ENCODE results near the gene EPHB2. TPM values are rescaled to one million over a fixed set of nuclear protein-coding genes. Genes with fewer than 3 reads are reported as not detected.
"Not testable (repeated sequence)": the region's sequence is repeated elsewhere in the genome, so short reads cannot be mapped to it uniquely, and the experiment has no call there.

EPHB2 gene
- total and polyA plus RNA-seq, 9 donors = 10.7 to 31.7 (median 20.4) TPM

GRCh38 chr1:22704440-22705067 is 6.1 kb upstream of the EPHB2 start:
- Histone ChIP-seq H3K4me3 (ENCODE audit: low read length) (no peak overlapping the region), H3K27me3 (ENCODE audit: control insufficient read depth, insufficient read depth, low read length) (peaks cover 9% of the 10 kb centered on the region), H3K4me1 (ENCODE audit: control insufficient read depth, insufficient read depth, low read length) (peaks cover 9% of the 10 kb centered on the region), H3K9me3 (replicated peaks; ENCODE audit: control insufficient read depth, low read depth, low read length) (no peaks in the 10 kb centered on the region), H3K27ac (ENCODE audit: low read length) (no peak overlapping the region), H3K36me3 (ENCODE audit: control insufficient read depth, insufficient read depth, low read length) (no peaks in the 10 kb centered on the region)
- 40% methylated on average over 1 of the region's 2 CpGs for WGBS (ENCODE audit: insufficient coverage)
- DNase-seq = peak; percentile 92

GRCh38 chr1:22705586-22705985 is 5.1 kb upstream of the EPHB2 start:
- H3K4me1 ChIP-seq (ENCODE audit: control insufficient read depth, insufficient read depth, low read length) = peaks cover 15% of the 10 kb centered on the region
- DNase-seq = no peak
- no peaks in the 10 kb centered on the region for H3K9me3 ChIP-seq (replicated peaks; ENCODE audit: control insufficient read depth, low read depth, low read length)
- no peak overlapping the region for H3K27ac ChIP-seq (ENCODE audit: low read length)
- peaks cover 15% of the 10 kb centered on the region for H3K27me3 ChIP-seq (ENCODE audit: control insufficient read depth, insufficient read depth, low read length)
- H3K36me3 ChIP-seq (ENCODE audit: control insufficient read depth, insufficient read depth, low read length) = no peaks in the 10 kb centered on the region
- H3K4me3 ChIP-seq (ENCODE audit: low read length) = no peak overlapping the region

- not testable (repeated sequence) for H3K4me3 ChIP-seq (ENCODE audit: low read length); H3K27ac ChIP-seq (ENCODE audit: low read length); H3K9me3 ChIP-seq (replicated peaks; ENCODE audit: control insufficient read depth, low read depth, low read length); H3K36me3 ChIP-seq (ENCODE audit: control insufficient read depth, insufficient read depth, low read length); DNase-seq
- peaks cover 15% of the 10 kb centered on the region for H3K4me1 ChIP-seq (ENCODE audit: control insufficient read depth, insufficient read depth, low read length)
- WGBS (ENCODE audit: insufficient coverage) = 100% methylated on average over 1 of the region's 4 CpGs
- peaks cover 15% of the 10 kb centered on the region for H3K27me3 ChIP-seq (ENCODE audit: control insufficient read depth, insufficient read depth, low read length)
These were observed 4.5 kb upstream of the EPHB2 start for GRCh38 chr1:22706100-22706499.

GRCh38 chr1:22708777-22709176 is 1.9 kb upstream of the EPHB2 start:
- no peaks in the 10 kb centered on the region for H3K9me3 ChIP-seq (replicated peaks; ENCODE audit: control insufficient read depth, low read depth, low read length)
- no peak overlapping the region for H3K27ac ChIP-seq (ENCODE audit: low read length)
- H3K27me3 ChIP-seq (ENCODE audit: control insufficient read depth, insufficient read depth, low read length) = peaks cover 35% of the 10 kb centered on the region
- H3K4me3 ChIP-seq (ENCODE audit: low read length) = no peak overlapping the region
- peaks cover 36% of the 10 kb centered on the region for H3K4me1 ChIP-seq (ENCODE audit: control insufficient read depth, insufficient read depth, low read length)
- H3K36me3 ChIP-seq (ENCODE audit: control insufficient read depth, insufficient read depth, low read length) = no peaks in the 10 kb centered on the region
- DNase-seq = no peak

GRCh38 chr1:22709227-22709626 is 1.4 kb upstream of the EPHB2 start:
- Histone ChIP-seq H3K27me3 (ENCODE audit: control insufficient read depth, insufficient read depth, low read length) (peaks cover 36% of the 10 kb centered on the region), H3K9me3 (replicated peaks; ENCODE audit: control insufficient read depth, low read depth, low read length) (no peaks in the 10 kb centered on the region), H3K27ac (ENCODE audit: low read length) (no peak overlapping the region), H3K4me3 (ENCODE audit: low read length) (no peak overlapping the region), H3K36me3 (ENCODE audit: control insufficient read depth, insufficient read depth, low read length) (no peaks in the 10 kb centered on the region), H3K4me1 (ENCODE audit: control insufficient read depth, insufficient read depth, low read length) (peaks cover 36% of the 10 kb centered on the region)
- no CpG with 5 or more reads among the region's 3 CpGs for WGBS (ENCODE audit: insufficient coverage)
- DNase-seq = no peak

GRCh38 chr1:22709891-22710700 is 543 bp upstream of the EPHB2 start:
- Histone ChIP-seq H3K4me3 (ENCODE audit: low read length) (peak overlapping the region; percentile 31), H3K9me3 (replicated peaks; ENCODE audit: control insufficient read depth, low read depth, low read length) (no peaks in the 10 kb centered on the region), H3K36me3 (ENCODE audit: control insufficient read depth, insufficient read depth, low read length) (no peaks in the 10 kb centered on the region), H3K27ac (ENCODE audit: low read length) (no peak overlapping the region), H3K4me1 (ENCODE audit: control insufficient read depth, insufficient read depth, low read length) (peaks cover 33% of the 10 kb centered on the region), H3K27me3 (ENCODE audit: control insufficient read depth, insufficient read depth, low read length) (peaks cover 39% of the 10 kb centered on the region)
- DNase-seq = peak; percentile 89
- 0% methylated on average over 40 of the region's 50 CpGs for WGBS (ENCODE audit: insufficient coverage)

GRCh38 chr1:22711071-22711470 is 432 bp downstream of the EPHB2 start:
- no peak overlapping the region for H3K4me3 ChIP-seq (ENCODE audit: low read length)

GRCh38 chr1:22711591-22712501 is 1.2 kb downstream of the EPHB2 start:
- 9% methylated on average over 49 of the region's 53 CpGs for WGBS (ENCODE audit: insufficient coverage)

More at GRCh38 chr1:22711071-22711470, 432 bp downstream of the EPHB2 start:
- DNase-seq = no peak
- Histone ChIP-seq H3K27me3 (ENCODE audit: control insufficient read depth, insufficient read depth, low read length) (peaks cover 39% of the 10 kb centered on the region), H3K36me3 (ENCODE audit: control insufficient read depth, insufficient read depth, low read length) (no peaks in the 10 kb centered on the region), H3K27ac (ENCODE audit: low read length) (no peak overlapping the region), H3K9me3 (replicated peaks; ENCODE audit: control insufficient read depth, low read depth, low read length) (no peaks in the 10 kb centered on the region), H3K4me1 (ENCODE audit: control insufficient read depth, insufficient read depth, low read length) (peaks cover 33% of the 10 kb centered on the region)
- WGBS (ENCODE audit: insufficient coverage) = under 1% methylated on average over 39 of the region's 60 CpGs

GRCh38 chr1:22712502-22713271 is 2.0 kb downstream of the EPHB2 start:
- H3K27ac ChIP-seq (ENCODE audit: low read length) = no peak overlapping the region
- no peaks in the 10 kb centered on the region for H3K9me3 ChIP-seq (replicated peaks; ENCODE audit: control insufficient read depth, low read depth, low read length)
- H3K4me3 ChIP-seq (ENCODE audit: low read length) = peak overlapping the region; percentile 48
- H3K27me3 ChIP-seq (ENCODE audit: control insufficient read depth, insufficient read depth, low read length) = peaks cover 39% of the 10 kb centered on the region
- WGBS (ENCODE audit: insufficient coverage) = 37% methylated on average over 17 of the region's 19 CpGs
- peak; percentile 59 for DNase-seq
- peaks cover 33% of the 10 kb centered on the region for H3K4me1 ChIP-seq (ENCODE audit: control insufficient read depth, insufficient read depth, low read length)
- H3K36me3 ChIP-seq (ENCODE audit: control insufficient read depth, insufficient read depth, low read length) = no peaks in the 10 kb centered on the region

More at GRCh38 chr1:22711591-22712501, 1.2 kb downstream of the EPHB2 start:
- H3K9me3 ChIP-seq (replicated peaks; ENCODE audit: control insufficient read depth, low read depth, low read length) = no peaks in the 10 kb centered on the region
- no peaks in the 10 kb centered on the region for H3K36me3 ChIP-seq (ENCODE audit: control insufficient read depth, insufficient read depth, low read length)
- peaks cover 33% of the 10 kb centered on the region for H3K4me1 ChIP-seq (ENCODE audit: control insufficient read depth, insufficient read depth, low read length)
- H3K27me3 ChIP-seq (ENCODE audit: control insufficient read depth, insufficient read depth, low read length) = peaks cover 39% of the 10 kb centered on the region
- H3K27ac ChIP-seq (ENCODE audit: low read length) = no peak overlapping the region
- peak overlapping the region; percentile 48 for H3K4me3 ChIP-seq (ENCODE audit: low read length)
- peak; percentile 29 for DNase-seq
